Fibroblast of villous mesenchyme (primary cell): ENCODE results near the gene ADAMTS3. TPM values are rescaled to one million over a fixed set of nuclear protein-coding genes. Genes with fewer than 3 reads are reported as not detected.
A peak's percentile ranks its signal among the peaks of the same experiment; 100 is the strongest.

Experiments used
- DNase-seq: peaks from one replicate; pipeline ENCODE4 v3.0.0-alpha.2; 2010; ENCODE audit warnings: low read depth
- H3K4me3 ChIP-seq: 2 replicates; pipeline ENCODE4 v1.5.1; 2011; ENCODE audit warnings: low read depth, mild to moderate bottlenecking, low read length
- CTCF ChIP-seq: IDR thresholded peaks from 2 replicates; pipeline ENCODE4 v1.5.1; 2012; ENCODE audit warnings: low read depth, mild to moderate bottlenecking, low read length; ENCODE audit not compliant: insufficient read depth
- total RNA-seq: library from RNA; depleted of rRNA; stranded (reverse); fragments of >200 nt; gene quantifications from 2 replicates; pipeline ENCODE4 v1.2.3, GENCODE V29; 2012

The ADAMTS3 gene
- total RNA-seq, 1 donor, result 3.0 TPM

GRCh38 chr4:72587334-72587733 is 18.3 kb upstream of the ADAMTS3 start:
- no peak for DNase-seq
- TF ChIP-seq CTCF, result no peak
- H3K4me3 ChIP-seq, result no peak overlapping the region

GRCh38 chr4:72582853-72583252 is 13.8 kb upstream of the ADAMTS3 start:
- no peak overlapping the region for H3K4me3 ChIP-seq
- no peak for TF ChIP-seq CTCF
- no peak for DNase-seq

- no peak for DNase-seq
- H3K4me3 ChIP-seq, result no peak overlapping the region
- no peak for TF ChIP-seq CTCF
Measured at GRCh38 chr4:72577211-72577610, 8.2 kb upstream of the ADAMTS3 start.

- H3K4me3 ChIP-seq, result no peak overlapping the region
- TF ChIP-seq CTCF, result no peak
Measured at GRCh38 chr4:72571337-72571736, 2.3 kb upstream of the ADAMTS3 start.

GRCh38 chr4:72569719-72570235 is 756 bp upstream of the ADAMTS3 start:
- DNase-seq, result peak; percentile 6
- TF ChIP-seq CTCF, result no peak
- peak overlapping the region; percentile 66 for H3K4me3 ChIP-seq

More at GRCh38 chr4:72571337-72571736, 2.3 kb upstream of the ADAMTS3 start:
- no peak for DNase-seq

- peak overlapping the region; percentile 66 for H3K4me3 ChIP-seq
- peak; percentile 68 for DNase-seq
- TF ChIP-seq CTCF, result peak; percentile 33
Measured at GRCh38 chr4:72567821-72568675, 973 bp downstream of the ADAMTS3 start.

- no peak overlapping the region for H3K4me3 ChIP-seq
- no peak for TF ChIP-seq CTCF
- DNase-seq, result no peak
Measured at GRCh38 chr4:72567036-72567435, 2.0 kb downstream of the ADAMTS3 start.
